ENCODE measurements around the gene LRTM2. TPM values are rescaled to one million over a fixed set of nuclear protein-coding genes. Genes with fewer than 3 reads are reported as not detected.

LRTM2 gene
- total RNA-seq, 2 experiments from 2014 or later, result not detected

- ChIA-PET POLR2A (no interaction called here), CTCF (no interaction called here)
Observed at GRCh38 chr12:1848745-1849144, 28.4 kb downstream of the LRTM2 start.

GRCh38 chr12:1851151-1851701, 30.9 kb downstream of the LRTM2 start:
- CTCF ChIA-PET, result no interaction called here
- POLR2A ChIA-PET, result no interaction called here

GRCh38 chr12:1852076-1852475, 31.7 kb downstream of the LRTM2 start:
- ChIA-PET CTCF (interaction anchor here (0.6 kb wide), 1 partner anchor 342 kb away, joined by 3 read pairs; no protein-coding TSS in a partner anchor), POLR2A (no interaction called here)

GRCh38 chr12:1853716-1854115, 33.4 kb downstream of the LRTM2 start:
- POLR2A ChIA-PET, result no interaction called here
- CTCF ChIA-PET, result interaction anchor here (1.2 kb wide), 1 partner anchor 63 kb away, joined by 3 read pairs; no protein-coding TSS in a partner anchor

GRCh38 chr12:1855241-1855640, 34.9 kb downstream of the LRTM2 start:
- ChIA-PET POLR2A (no interaction called here), CTCF (no interaction called here)

- POLR2A ChIA-PET, result no interaction called here
- CTCF ChIA-PET, result no interaction called here
Observed at GRCh38 chr12:1857086-1857485, 36.7 kb downstream of the LRTM2 start.

- ChIA-PET POLR2A (no interaction called here), CTCF (no interaction called here)
Observed at GRCh38 chr12:1857821-1858220, 37.5 kb downstream of the LRTM2 start.

GRCh38 chr12:1858456-1858855, 38.1 kb downstream of the LRTM2 start:
- POLR2A ChIA-PET, result no interaction called here

GRCh38 chr12:1859643-1860042, 39.3 kb downstream of the LRTM2 start:
- POLR2A ChIA-PET, result no interaction called here

More at GRCh38 chr12:1858456-1858855, 38.1 kb downstream of the LRTM2 start:
- CTCF ChIA-PET, result no interaction called here

GRCh38 chr12:1862973-1863372, 42.6 kb downstream of the LRTM2 start:
- ChIA-PET POLR2A (no interaction called here), CTCF (no interaction called here)

More at GRCh38 chr12:1859643-1860042, 39.3 kb downstream of the LRTM2 start:
- CTCF ChIA-PET, result no interaction called here

GRCh38 chr12:1863823-1864222, 43.5 kb downstream of the LRTM2 start:
- ChIA-PET POLR2A (no interaction called here), CTCF (no interaction called here)

- ChIA-PET CTCF (no interaction called here), POLR2A (no interaction called here)
Observed at GRCh38 chr12:1864456-1864855, 44.1 kb downstream of the LRTM2 start.

- POLR2A ChIA-PET, result no interaction called here
- CTCF ChIA-PET, result no interaction called here
Observed at GRCh38 chr12:1864867-1865266, 44.5 kb downstream of the LRTM2 start.

GRCh38 chr12:1865284-1865866, 45.0 kb downstream of the LRTM2 start:
- CTCF ChIA-PET, result no interaction called here

GRCh38 chr12:1869145-1869544, 48.8 kb downstream of the LRTM2 start:
- POLR2A ChIA-PET, result no interaction called here
- CTCF ChIA-PET, result no interaction called here

More at GRCh38 chr12:1865284-1865866, 45.0 kb downstream of the LRTM2 start:
- POLR2A ChIA-PET, result no interaction called here

- ChIA-PET CTCF (no interaction called here), POLR2A (no interaction called here)
Observed at GRCh38 chr12:1870086-1870485, 49.7 kb downstream of the LRTM2 start.

GRCh38 chr12:1870998-1871917, 50.9 kb downstream of the LRTM2 start:
- ChIA-PET CTCF (no interaction called here), POLR2A (no interaction called here)

GRCh38 chr12:1872001-1872400, 51.6 kb downstream of the LRTM2 start:
- POLR2A ChIA-PET, result no interaction called here
- CTCF ChIA-PET, result no interaction called here

- ChIA-PET POLR2A (no interaction called here), CTCF (no interaction called here)
Observed at GRCh38 chr12:1872448-1872847, 52.1 kb downstream of the LRTM2 start.

- CTCF ChIA-PET, result interaction anchor here (1.3 kb wide), 1 partner anchor 66 kb away, joined by 6 read pairs; no protein-coding TSS in a partner anchor
- POLR2A ChIA-PET, result no interaction called here
Observed at GRCh38 chr12:1873531-1874510, 53.5 kb downstream of the LRTM2 start.
